Raji (cell line): ENCODE data around the gene SNX3.

Experiments used
- POLR2A ChIP-seq: IDR thresholded peaks from 2 replicates; pipeline ENCODE4 v1.6.1; 2011; ENCODE audit warnings: low read depth, low read length, control low read depth; ENCODE audit not compliant: insufficient read depth

SNX3 gene

DNA sequence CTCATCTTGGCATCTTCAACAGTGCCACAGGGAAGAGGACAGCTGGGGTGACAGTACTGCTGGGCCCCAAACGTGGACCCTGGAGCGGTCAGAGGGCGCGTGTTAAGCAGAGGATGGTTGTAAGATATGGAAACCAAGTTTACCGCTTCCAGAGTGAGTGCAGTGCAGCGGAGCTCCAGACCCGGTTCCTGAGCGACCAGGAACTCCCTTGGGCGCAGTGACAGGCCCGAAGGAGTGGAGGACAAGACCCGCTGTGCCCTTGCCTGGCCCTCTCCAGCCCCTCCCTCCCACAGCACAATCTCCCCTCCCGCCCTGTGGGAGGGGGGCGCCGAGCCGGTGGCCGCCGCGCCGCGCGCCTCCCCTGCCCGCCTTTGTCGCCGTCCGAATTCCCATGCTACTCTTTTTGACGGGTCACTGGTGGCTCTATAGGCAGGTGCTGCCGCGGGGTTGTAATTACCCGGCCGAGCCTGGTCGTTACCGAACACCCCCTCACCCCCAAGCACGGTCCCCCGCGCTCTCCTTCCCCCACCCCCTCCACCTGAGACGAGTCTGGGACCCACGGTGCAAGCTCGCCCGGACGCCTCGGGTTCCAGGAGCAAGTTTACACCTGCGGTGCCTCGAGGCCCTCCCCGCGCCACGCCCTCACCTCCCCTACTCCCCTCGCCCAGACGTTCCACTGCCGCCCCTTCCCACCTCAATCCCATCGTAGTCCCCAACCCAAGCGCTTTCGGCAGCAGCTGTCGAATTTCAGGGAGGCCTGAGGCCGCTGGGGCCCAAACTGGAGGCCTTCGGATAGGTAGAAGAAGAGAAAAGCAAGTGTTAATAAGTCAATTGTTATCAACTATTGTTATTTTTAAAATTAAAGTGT lies 91.1 kb downstream of the SNX3 start:
- no peak for TF ChIP-seq POLR2A

GRCh38 chr6:108168501-108169463 lies 92.1 kb downstream of the SNX3 start:
- no peak for TF ChIP-seq POLR2A

DNA sequence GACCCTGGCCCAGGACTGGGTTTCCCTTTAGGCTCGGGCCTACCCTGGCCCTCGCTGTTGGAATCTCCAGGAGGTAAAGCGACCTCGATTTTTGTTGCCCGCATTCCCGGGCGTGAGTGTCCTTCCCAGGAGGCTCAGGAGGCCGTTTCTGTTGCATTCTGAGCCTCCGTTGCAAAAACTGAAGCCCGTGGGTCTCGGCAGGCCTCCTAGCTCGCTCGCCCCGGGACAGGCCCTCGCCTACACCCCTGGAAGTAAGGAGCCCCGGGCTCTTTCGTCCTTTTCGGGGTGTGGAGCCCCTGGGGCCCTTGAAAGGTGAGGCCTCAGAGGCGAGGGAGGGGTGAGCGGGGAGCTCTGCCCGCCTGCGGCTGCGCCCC lies 92.8 kb downstream of the SNX3 start:
- no peak for TF ChIP-seq POLR2A

- no peak for TF ChIP-seq POLR2A
Measured at GRCh38 chr6:108167449-108168089, 93.3 kb downstream of the SNX3 start.

DNA sequence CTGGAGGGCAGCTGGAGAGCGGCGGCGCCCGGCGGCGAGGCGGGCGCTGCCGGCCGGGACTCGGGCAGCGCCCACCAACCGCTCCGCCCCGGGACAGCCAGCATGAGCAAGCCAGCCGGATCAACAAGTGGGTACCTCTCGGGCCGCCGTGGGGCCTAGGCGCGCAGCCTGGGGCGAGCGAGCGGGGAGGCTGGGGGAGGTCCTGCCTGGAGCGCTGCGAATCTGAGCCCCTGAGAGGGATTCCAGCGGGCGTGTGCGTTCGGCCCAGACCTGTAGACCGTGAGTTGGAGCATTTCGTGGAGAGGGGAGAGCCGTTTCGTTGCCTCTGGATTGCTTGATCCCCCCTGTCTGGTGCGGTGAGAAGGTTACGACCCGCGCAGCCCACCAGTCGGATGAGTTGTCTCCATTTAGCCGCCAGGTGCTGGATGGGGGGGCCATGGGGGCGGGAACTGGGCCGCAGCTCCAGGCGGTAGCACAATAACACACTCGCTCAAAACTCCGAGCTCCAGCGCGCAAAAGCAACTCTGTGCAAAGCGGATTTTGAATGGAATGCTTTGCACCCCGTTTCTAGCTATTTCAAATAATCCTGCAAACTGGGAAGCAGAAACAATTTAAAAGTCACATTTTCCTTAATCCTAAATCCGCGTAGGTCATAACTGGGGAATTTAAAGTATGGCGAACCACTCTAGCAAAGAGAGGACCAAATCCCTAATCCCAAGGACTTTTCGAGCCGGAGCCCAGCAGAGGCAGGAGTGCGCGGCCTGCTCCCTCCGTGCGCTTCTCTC lies 94.0 kb downstream of the SNX3 start:
- TF ChIP-seq POLR2A, result no peak

GRCh38 chr6:108165714-108166663 lies 94.9 kb downstream of the SNX3 start, which contains the start of gene NR2E1:
Gene NR2E1 (plus strand): TSS chr6:108166022. CDS start chr6:108166766, 744 bp downstream.
- TF ChIP-seq POLR2A, result no peak

- no peak for TF ChIP-seq POLR2A
Measured at GRCh38 chr6:108164815-108165706, 95.8 kb downstream of the SNX3 start.

DNA sequence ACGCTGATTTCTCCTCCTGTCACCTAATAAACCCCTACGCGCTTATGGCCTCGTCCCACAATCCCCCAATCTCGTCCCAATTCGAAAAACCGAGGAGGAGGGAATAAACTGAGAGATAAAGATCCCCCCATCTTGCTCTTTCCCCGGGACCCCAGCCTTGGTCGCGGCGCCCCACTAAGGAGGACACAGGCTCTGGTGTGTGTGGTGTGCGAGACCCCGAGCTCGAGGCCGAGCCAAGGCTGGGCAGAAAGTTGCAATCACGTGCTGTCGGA lies 96.4 kb downstream of the SNX3 start:
- no peak for TF ChIP-seq POLR2A

GRCh38 chr6:108163644-108164542 lies 96.9 kb downstream of the SNX3 start:
- no peak for TF ChIP-seq POLR2A

GRCh38 chr6:108163267-108163643 lies 97.6 kb downstream of the SNX3 start:
- TF ChIP-seq POLR2A, result no peak

GRCh38 chr6:108161724-108162282 lies 99.0 kb downstream of the SNX3 start:
- TF ChIP-seq POLR2A, result no peak
